Subcutaneous abdominal adipose tissue (tissue), 5 donors: Measurements from ENCODE around the gene PCYT2.
"Not testable (repeated sequence)": the region's sequence is repeated elsewhere in the genome, so short reads cannot be mapped to it uniquely, and the experiment has no call there.

Experiments used
- H3K27ac ChIP-seq: one replicate; pipeline ENCODE4 v1.7.0; 2013; ENCODE audit warnings: low read depth, mild to moderate bottlenecking, inconsistent platforms, low read length, moderate library complexity
- H3K27me3 ChIP-seq, 5 donors: one replicate each; pipeline ENCODE4 v1.7.0; 2013; ENCODE audit warnings: low read length in 5 of 5, inconsistent platforms in 1 of 5; ENCODE audit not compliant: control insufficient read depth in 5 of 5, insufficient read depth in 4 of 5
- H3K36me3 ChIP-seq, 5 donors: one replicate each; pipeline ENCODE4 v1.7.0; 2013; ENCODE audit warnings: low read length in 5 of 5; ENCODE audit not compliant: control insufficient read depth in 5 of 5, insufficient read depth in 5 of 5
- H3K4me1 ChIP-seq, 5 donors: one replicate each; pipeline ENCODE4 v1.7.0; 2013; ENCODE audit warnings: low read length in 5 of 5, mild to moderate bottlenecking in 3 of 5, moderate library complexity in 1 of 5; ENCODE audit not compliant: control insufficient read depth in 5 of 5, insufficient read depth in 5 of 5
- H3K4me3 ChIP-seq, 5 donors: one replicate each; pipeline ENCODE4 v1.7.0; 2013; ENCODE audit warnings: low read length in 5 of 5, low read depth in 1 of 5
- H3K9ac ChIP-seq, 5 donors: one replicate each; pipeline ENCODE4 v1.7.0; 2013; ENCODE audit warnings: low read length in 5 of 5, mild to moderate bottlenecking in 4 of 5, moderate library complexity in 3 of 5
- H3K9me3 ChIP-seq, 5 donors: one replicate each; pipeline ENCODE4 v1.7.0; 2013; ENCODE audit warnings: low read length in 5 of 5; ENCODE audit not compliant: control insufficient read depth in 5 of 5
- donor health status: healthy.
- donor health status: healthy.
- donor health status: healthy.
- donor health status: healthy.
- donor health status: healthy.

The PCYT2 gene

DNA sequence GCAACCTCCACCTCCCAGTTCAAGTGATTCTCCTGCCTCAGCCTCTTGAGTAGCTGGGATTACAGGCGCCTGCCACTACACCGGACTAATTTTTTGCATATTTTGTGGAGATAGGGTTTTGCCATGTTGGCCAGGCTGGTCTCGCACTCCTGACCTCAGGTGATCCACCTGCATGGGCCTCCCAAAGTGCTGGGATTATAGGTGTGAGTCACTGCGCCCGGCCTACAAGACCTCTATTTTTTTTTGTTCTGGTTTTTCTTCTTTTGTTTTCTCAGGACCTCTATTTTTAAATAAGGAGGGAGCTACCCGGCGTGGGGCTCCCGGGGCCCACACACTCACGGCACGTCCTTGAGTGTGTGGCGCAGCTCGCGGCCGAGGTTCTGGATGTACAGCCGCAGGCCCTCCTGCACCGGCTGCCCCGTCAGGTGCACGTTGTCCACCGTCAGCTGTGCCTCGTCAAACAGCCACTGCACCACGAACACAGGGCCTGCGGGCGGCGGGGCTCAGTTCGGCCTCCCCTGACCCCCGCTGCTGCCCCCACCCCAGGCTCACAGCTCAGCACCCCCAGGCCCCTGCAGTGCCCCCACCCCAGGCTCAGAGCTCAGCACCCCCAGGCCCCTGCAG lies 44.0 kb upstream of the PCYT2 start:
- H3K27me3 ChIP-seq: peaks cover 27 to 46% (median 34%) of the 10 kb centered on the region in 5 donors
- H3K36me3 ChIP-seq: no peaks in the 10 kb centered on the region
- H3K4me1 ChIP-seq: peaks cover 0 to 10% (median 8%) of the 10 kb centered on the region in 5 donors
- H3K9ac ChIP-seq: no peak overlapping the region
- H3K27ac ChIP-seq: no peak overlapping the region
- no peak overlapping the region for H3K4me3 ChIP-seq
- no peaks in the 10 kb centered on the region for H3K9me3 ChIP-seq

DNA sequence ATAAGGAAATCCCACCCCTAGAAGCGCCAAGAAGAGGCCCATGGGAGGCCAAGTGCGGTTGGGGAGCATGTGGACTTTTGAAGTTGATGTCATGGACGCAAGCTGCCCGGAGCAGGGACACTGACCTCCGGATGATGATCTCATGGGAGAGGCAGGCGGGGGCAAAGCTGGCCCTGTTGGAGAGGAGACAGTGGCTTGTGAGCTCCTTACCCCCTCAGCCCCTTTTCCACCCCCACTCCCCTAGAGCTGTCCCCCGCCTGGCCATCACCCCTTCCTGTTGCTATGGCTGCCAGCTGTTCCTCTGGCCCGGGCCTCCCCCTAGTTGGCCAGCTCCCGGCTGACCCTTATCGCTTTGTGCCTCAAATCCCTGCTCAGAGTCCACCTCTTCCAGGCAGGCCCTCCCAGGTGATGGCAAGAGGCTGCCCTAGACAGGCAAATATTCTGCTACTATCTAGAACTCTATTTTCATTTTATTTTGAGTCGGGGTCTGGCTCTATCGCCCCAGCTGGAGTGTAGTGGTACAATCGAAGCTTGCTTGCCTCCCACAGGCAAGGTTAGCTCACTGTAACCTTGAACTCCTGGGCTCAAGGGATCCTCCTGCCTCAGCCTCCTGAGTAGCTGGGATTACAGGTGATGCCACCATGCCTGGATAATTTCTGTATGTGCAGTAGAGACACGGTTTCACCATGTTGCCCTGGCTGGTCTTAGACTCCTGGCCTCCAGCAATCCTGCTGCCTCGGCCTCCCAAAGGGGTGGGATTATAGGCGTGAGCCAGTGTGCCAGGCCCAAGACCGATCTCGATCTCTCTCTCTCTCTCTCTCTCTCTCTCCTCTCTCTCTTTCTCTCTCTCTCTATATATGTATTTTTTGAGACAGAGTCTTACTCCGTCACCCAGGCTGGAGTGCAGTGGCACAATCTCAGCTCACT lies 43.2 kb upstream of the PCYT2 start:
- H3K4me1 ChIP-seq: peaks cover 0 to 4% (median 3%) of the 10 kb centered on the region in 5 donors
- no peaks in the 10 kb centered on the region for H3K9me3 ChIP-seq
- H3K4me3 ChIP-seq: no peak overlapping the region
- H3K9ac ChIP-seq: no peak overlapping the region
- no peak overlapping the region for H3K27ac ChIP-seq
- no peaks in the 10 kb centered on the region for H3K36me3 ChIP-seq
- peaks cover 24 to 42% (median 33%) of the 10 kb centered on the region in 5 donors for H3K27me3 ChIP-seq

DNA sequence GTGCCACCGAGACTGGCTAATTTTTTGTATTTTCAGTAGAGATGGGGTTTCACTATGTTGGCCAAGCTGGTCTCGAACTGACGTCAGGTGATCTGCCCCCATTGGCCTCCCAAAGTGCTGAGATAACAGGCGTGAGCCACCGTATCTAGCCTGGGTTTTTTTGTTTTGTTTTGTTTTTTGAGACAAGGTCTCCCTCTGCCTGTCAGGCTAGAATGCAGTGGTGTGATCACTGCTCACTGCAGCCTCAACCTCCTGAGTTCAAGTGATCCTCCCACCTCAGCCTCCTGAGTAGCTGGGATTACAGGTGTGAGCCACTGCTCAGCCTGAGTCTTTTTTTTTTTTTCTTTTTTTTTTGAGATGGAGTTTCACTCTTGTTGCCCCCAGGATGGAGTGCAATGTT lies 42.2 kb upstream of the PCYT2 start:
- not testable (repeated sequence) for H3K27ac ChIP-seq, H3K4me1 ChIP-seq, H3K4me3 ChIP-seq, H3K9me3 ChIP-seq, H3K9ac ChIP-seq, H3K36me3 ChIP-seq
- peaks cover 17 to 32% (median 24%) of the 10 kb centered on the region in 5 donors for H3K27me3 ChIP-seq

DNA sequence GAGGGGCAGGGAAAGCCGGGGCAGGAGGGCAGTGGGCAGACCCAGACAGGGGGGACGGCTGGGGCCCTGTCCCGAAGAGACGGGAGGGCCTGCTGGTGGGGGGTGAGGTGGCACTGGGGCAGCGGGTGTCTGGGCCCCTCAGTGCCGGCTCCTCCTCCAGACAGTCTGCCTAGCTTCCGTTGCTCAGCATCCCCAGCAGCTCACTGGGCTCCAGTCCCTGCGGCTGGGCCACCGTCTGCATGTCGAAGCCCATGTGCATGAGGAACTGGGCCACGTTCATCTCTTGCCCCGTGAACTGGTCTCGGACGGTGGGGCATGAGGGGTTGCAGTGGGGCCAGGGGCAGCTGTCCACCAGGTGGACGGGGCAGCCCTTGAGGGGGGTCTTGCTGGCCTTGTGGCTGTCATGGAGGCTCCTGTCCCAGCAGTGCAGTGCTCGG lies 41.6 kb upstream of the PCYT2 start:
- no peaks in the 10 kb centered on the region for H3K9me3 ChIP-seq
- peaks cover 11 to 26% (median 18%) of the 10 kb centered on the region in 5 donors for H3K27me3 ChIP-seq
- H3K4me1 ChIP-seq: no peaks in the 10 kb centered on the region
- H3K4me3 ChIP-seq: no peak overlapping the region
- no peak overlapping the region for H3K27ac ChIP-seq
- no peaks in the 10 kb centered on the region for H3K36me3 ChIP-seq
- H3K9ac ChIP-seq: no peak overlapping the region

DNA sequence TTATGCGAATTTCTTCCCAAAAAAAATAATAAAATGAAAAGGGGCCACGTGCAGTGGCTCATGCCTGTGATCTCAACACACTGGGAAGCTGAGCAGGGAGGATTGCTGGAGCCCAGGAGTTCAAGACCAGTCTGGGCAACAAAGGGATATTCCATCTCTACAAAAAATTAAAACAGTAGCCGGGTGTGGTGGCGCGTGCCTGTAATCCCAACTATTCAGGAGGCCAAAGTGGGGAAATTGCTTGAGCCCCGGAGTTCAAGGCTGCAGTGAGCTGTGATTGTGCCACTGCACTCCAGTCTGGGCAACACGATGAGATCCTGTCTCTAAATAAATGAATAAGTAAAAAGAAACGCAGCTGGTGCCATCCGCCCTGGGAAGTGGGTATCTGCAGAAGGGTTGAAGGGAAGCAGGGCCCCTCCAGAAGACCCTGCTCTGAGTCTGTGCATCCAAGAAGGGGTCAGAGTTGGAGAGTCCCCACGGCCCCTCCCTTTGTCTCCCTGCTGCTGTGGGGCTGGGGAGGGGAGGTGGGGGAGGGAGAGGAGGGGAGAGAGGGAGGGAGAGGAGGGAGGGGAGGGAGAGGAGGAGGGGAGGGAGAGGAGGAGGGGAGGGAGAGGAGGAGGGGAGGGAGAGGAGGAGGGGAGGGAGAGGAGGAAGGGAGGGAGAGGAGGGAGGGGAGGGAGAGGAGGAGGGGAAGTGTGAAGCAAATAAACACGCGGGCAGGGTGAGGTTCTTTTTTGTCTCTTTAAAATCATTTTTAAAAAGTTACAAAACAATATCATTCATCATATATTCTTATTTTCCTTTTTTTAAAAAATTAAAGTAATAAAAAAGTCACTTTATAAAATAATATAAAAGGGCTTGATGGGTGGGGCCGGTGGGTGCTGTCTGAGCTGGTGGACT lies 40.8 kb upstream of the PCYT2 start:
- Histone ChIP-seq H3K27ac (no peak overlapping the region), H3K36me3 (no peaks in the 10 kb centered on the region), H3K27me3 (peaks cover 10 to 18% (median 12%) of the 10 kb centered on the region in 5 donors), H3K4me3 (no peak overlapping the region), H3K9ac (no peak overlapping the region), H3K4me1 (no peaks in the 10 kb centered on the region), H3K9me3 (no peaks in the 10 kb centered on the region)

DNA sequence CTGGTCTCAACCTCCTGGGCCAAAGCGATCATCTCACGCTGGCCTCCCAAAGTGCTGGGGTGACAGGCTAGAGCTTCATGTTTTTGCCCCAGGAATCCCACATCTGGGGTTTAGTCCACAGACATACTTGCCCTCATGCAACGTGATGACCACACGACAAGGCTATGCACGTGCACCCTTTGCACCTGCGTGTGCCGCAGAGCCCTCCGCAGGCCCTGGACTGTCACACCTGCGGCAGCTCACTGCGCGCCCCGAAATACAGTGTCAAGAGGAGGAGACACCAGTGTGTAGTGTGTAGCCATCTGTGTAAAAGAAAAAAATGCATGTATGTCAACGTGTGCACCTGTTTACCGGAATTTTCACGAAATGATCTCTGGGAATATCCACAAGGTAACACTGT lies 39.3 kb upstream of the PCYT2 start:
- Histone ChIP-seq H3K9ac (no peak overlapping the region), H3K36me3 (no peaks in the 10 kb centered on the region), H3K9me3 (no peaks in the 10 kb centered on the region), H3K27ac (no peak overlapping the region), H3K4me1 (no peaks in the 10 kb centered on the region), H3K27me3 (peaks cover 2 to 9% (median 6%) of the 10 kb centered on the region in 5 donors), H3K4me3 (no peak overlapping the region)

DNA sequence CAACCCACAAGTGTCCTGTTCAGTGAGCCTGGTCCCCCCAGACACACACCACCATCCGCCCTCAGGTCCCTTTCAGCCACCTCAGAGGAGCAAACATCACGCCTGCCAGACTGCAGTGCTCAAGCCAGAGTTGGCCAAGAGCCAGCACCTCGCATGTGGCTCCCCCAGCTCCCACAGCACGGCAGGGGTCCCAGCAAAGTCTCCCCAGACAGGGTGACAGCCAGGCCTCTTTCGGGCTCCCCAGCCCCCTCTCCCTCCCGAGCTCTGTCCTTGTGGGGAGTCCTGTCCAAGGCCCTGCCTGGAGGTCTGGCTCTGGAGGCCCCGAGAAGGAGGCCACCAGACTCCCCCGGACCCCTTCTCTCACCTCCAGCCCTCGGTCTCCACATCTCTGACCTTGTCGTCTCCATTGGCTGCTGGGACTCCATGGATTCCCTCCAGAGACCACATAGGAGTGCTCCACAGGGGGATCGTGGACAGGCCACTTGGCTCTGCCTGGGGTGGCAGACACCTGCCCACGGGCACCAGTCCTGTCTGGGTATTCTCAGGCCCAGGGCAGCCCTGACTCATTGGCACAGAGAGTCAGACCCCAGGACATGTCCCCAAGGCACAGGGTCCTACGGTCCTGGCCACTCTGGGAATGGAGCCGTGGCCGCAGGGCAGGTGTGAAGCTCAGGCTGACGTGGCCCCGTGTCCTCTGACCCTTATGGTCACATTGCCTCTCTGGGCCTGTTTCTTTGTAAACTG lies 37.6 kb upstream of the PCYT2 start:
- no peaks in the 10 kb centered on the region for H3K4me1 ChIP-seq
- H3K27ac ChIP-seq: no peak overlapping the region
- H3K4me3 ChIP-seq: no peak overlapping the region
- H3K27me3 ChIP-seq: peaks cover 3 to 11% (median 7%) of the 10 kb centered on the region in 5 donors
- H3K9ac ChIP-seq: no peak overlapping the region
- no peaks in the 10 kb centered on the region for H3K9me3 ChIP-seq
- no peaks in the 10 kb centered on the region for H3K36me3 ChIP-seq

DNA sequence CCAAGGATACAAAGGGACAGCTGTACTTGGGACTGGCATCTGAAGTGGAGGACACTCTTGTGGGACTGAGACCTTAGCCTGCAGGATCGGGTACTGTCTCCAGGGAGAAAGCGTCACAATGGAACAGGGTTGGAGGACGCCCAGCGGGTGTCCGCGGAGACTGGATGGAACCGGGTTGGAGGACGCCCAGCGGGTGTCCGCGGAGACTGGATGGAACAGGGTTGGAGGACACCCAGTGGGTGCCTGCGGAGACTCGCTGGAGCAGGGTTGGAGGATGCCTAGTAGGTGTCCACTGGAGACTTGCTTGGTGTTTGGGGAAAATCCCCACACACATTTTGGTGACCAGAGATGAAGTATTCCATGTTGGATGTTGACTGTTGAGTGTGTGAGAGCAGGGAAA lies 36.0 kb upstream of the PCYT2 start, which contains the start of gene MYADML2:
Gene MYADML2, minus strand, starts transcription at position 45 of the 400 bp plus-strand sequence. CDS start 5,492 bp downstream, outside the sequence.
- Histone ChIP-seq H3K4me1 (no peaks in the 10 kb centered on the region), H3K27me3 (peaks cover 0 to 7% (median 4%) of the 10 kb centered on the region in 5 donors), H3K36me3 (no peaks in the 10 kb centered on the region), H3K9ac (no peak within 1 kb of the TSS), H3K27ac (no peak within 1 kb of the TSS), H3K9me3 (no peaks in the 10 kb centered on the region), H3K4me3 (no peak within 1 kb of the TSS)

DNA sequence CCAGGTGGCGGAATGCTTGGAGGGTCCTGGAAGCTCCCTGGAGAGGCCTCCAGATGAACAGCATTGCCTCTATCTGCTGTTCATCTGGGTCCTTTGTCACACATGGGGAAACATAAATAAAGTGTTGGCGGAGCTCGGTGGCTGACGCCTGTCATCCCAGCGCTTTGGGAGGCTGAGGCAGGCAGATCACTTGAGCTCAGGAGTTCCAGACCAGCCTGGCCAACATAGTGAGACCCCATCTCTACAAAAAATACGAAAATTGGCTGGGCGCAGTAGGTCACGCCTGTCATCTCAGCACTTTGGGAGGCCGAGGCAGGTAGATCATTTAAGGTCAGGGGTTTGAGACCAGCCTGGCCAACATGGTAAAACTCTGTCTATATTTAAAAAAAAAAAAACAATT lies 33.7 kb upstream of the PCYT2 start:
- H3K27ac ChIP-seq: no peak overlapping the region
- H3K27me3 ChIP-seq: peaks cover 8 to 22% (median 11%) of the 10 kb centered on the region in 5 donors

More for the DNA sequence above, 33.7 kb upstream of the PCYT2 start:
- Histone ChIP-seq H3K36me3 (no peaks in the 10 kb centered on the region), H3K4me1 (peaks cover 0 to 7% (median 6%) of the 10 kb centered on the region in 5 donors), H3K9me3 (no peaks in the 10 kb centered on the region), H3K4me3 (no peak overlapping the region), H3K9ac (no peak overlapping the region)
